ENCODE data around the gene IFT80.

DNA sequence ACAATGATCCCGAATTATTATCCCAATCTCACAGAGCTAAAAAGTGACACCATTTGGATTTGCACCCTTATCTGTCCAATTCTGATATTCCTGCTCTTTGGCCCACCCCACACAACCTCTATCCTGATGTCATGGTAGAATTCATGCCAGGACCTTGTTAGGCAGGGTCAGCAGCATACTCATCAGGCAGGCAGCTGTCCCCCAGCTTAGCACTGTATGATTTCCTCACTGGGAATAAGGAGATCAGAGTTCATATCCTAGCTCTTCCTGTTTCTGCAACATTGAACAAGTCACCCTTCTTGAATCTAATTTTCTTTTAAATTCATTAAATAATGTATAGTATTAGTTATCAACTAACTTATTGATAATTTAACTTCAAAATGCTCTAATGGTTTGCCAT, 185.8 kb downstream of the IFT80 start:
- TF ChIP-seq, protein P1, sequence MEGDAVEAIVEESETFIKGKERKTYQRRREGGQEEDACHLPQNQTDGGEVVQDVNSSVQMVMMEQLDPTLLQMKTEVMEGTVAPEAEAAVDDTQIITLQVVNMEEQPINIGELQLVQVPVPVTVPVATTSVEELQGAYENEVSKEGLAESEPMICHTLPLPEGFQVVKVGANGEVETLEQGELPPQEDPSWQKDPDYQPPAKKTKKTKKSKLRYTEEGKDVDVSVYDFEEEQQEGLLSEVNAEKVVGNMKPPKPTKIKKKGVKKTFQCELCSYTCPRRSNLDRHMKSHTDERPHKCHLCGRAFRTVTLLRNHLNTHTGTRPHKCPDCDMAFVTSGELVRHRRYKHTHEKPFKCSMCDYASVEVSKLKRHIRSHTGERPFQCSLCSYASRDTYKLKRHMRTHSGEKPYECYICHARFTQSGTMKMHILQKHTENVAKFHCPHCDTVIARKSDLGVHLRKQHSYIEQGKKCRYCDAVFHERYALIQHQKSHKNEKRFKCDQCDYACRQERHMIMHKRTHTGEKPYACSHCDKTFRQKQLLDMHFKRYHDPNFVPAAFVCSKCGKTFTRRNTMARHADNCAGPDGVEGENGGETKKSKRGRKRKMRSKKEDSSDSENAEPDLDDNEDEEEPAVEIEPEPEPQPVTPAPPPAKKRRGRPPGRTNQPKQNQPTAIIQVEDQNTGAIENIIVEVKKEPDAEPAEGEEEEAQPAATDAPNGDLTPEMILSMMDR (IDR thresholded peaks at IDR 0.05) = no peak
- TF ChIP-seq EZH2 (IDR thresholded peaks at IDR 0.05; ENCODE audit: borderline replicate concordance, insufficient read depth, low read depth, low read length, poor library complexity, severe bottlenecking) = no peak
